Activated T-cell treated with anti-CD3 and anti-CD28 coated beads for 48 hours (primary cell): Measurements from ENCODE around the gene GLIPR2.
"Not testable (repeated sequence)": the region's sequence is repeated elsewhere in the genome, so short reads cannot be mapped to it uniquely, and the experiment has no call there.

Source experiments
- DNase-seq: peaks from one replicate; pipeline ENCODE4 v3.0.0-alpha.2; 2020; ENCODE audit warnings: low read depth

GLIPR2 gene

DNA sequence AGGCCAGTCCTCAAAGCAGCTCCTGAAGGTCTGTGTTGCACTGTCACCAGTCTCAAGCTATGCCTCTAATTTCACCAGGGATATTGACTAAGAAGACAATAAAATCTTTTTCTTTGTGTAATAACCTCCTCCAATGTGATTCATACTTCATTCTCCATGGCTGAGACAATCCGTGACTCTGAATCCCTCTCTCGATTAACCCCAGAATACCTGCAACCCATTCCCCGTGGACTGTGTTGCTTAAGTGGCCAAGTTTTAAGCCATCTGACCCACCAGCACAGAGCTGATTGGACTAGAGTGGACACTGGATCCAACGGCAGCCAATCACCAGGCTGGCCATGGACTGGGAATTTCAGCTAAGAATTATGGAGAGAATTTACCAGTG lies 27.2 kb downstream of the GLIPR2 start:
- DNase-seq: no peak

DNA sequence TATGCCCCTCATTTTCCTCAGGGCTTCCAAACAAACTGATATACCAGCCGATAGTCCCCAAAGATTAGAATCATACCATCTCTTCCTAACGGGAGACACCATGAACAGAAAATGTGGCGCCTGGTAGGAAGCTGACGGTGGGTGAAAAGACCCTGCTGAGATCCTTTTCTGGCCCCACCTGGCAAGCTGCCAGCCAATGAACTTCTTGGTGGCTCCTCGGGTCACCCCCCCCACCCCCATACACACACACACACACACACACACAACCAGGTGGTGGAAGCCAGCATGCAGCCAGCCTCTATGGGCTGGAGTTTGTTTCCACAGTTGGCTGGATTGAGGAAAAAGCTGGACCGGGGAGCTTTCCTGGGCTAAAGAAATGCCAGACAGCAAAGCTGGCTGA lies 27.8 kb downstream of the GLIPR2 start:
- DNase-seq: no peak

DNA sequence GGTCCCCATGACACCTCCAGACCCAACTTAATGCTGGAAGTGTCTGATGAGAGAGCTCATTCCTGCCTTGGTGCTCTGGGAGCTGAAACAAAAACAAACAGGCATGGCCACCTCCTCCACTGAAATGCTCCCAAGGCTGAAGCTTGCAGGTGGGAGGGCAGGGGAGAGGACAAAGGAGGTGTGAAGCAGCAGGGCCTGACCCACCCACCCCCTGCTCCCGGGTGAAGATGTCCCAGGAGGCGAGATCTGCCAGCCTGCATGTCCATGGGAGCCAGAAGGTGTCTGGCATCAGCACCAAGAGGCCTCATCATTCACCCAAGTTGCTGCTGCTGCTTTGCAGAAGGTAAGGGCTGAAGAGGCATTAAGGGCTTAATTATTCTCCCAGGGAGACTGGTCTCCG lies 28.5 kb downstream of the GLIPR2 start:
- no peak for DNase-seq

DNA sequence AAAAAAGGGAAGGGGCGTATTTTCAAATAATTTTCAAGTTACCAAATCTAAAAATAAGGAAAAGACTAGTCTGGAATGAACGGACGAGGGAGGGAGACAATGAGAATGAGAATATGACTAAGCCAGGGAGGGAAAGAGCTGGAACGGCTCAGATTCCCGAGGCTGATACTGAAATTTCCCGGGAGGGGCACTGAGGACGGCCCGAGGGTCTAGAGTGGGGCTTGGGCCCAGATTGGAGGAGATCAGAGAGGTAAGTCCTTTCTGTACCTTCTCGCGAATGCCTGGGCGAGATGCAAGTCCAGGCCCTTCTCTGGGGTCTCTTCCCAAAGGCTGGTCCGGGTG lies 29.3 kb downstream of the GLIPR2 start:
- no peak for DNase-seq

- peak; percentile 86 for DNase-seq
Measured at GRCh38 chr9:36166168-36166927, 29.8 kb downstream of the GLIPR2 start.

GRCh38 chr9:36169166-36169565 lies 32.6 kb downstream of the GLIPR2 start, which contains the start of gene CCIN:
Gene CCIN (plus strand): TSS chr9:36169388. CDS start chr9:36169503, 115 bp downstream.
- DNase-seq: no peak

- no peak for DNase-seq
Measured at GRCh38 chr9:36169708-36170107, 33.2 kb downstream of the GLIPR2 start.

- DNase-seq: no peak
Measured at GRCh38 chr9:36170531-36170930, 34.0 kb downstream of the GLIPR2 start.

DNA sequence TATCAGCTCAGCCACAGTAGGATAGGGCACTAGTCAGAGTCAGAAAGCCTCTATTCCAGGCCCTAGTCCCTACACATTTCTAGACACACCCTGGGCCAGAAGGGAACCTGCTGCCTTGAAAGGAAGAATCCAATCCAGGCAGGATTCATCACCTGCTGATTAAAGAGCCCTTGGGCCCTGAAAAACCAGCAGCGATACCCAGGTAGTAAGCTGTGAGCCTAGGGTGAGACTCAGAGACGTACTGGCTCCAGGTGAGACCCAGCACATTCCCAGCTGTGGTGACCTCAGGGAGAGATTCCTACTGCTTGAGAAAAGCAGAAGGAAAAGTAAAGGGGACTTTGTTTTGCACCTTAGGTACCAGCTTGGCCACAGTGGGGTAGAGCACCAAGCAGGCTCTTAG lies 37.3 kb downstream of the GLIPR2 start:
- DNase-seq: no peak

- no peak for DNase-seq
Measured at GRCh38 chr9:36174271-36174670, 37.7 kb downstream of the GLIPR2 start.

DNA sequence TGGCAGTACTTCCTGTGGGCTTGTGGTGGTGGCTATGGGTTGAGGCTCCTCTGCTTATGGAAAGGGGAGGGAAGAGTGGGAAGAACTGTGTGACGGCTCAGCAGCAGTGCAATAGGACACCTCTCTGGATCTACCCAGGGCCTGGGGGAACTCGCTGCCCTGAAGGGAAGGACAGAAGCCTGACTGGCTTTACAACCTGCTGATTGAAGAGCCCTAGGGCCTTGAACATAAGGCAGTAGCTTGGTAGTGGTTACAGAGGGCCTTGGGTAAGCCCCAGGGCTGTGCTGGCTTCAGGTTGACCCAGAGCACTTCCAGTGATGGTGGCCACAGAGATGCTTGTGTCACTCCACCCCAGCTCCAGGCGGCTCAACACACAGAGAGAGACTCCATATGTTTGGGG lies 38.2 kb downstream of the GLIPR2 start:
- no peak for DNase-seq

GRCh38 chr9:36175209-36175608 lies 38.7 kb downstream of the GLIPR2 start:
- DNase-seq: not testable (repeated sequence)

DNA sequence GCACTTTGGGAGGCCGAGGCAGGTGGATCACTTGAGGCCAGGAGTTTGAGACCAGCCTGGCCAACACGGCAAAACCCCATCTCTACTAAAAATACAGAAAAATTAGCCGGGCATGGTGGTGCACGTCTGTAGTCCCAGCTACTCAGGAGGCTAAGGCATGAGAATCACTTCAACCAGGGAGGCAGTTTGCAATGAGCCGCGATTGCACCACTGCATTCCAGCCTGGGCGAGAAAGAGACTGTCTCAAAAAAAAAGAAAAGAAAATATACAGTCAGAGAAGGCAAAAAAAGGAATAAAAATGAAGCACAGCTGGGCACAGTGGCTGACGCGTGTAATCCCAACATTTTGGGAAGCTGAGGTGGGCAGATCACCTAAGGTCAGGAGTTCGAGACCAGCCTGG lies 40.0 kb downstream of the GLIPR2 start:
- not testable (repeated sequence) for DNase-seq

GRCh38 chr9:36177571-36177970 lies 41.0 kb downstream of the GLIPR2 start:
- DNase-seq: no peak

GRCh38 chr9:36180243-36180642 lies 43.7 kb downstream of the GLIPR2 start:
- not testable (repeated sequence) for DNase-seq

- DNase-seq: no peak
Measured at GRCh38 chr9:36187414-36187813, 50.9 kb downstream of the GLIPR2 start.

- no peak for DNase-seq
Measured at GRCh38 chr9:36188212-36188611, 51.7 kb downstream of the GLIPR2 start.

DNA sequence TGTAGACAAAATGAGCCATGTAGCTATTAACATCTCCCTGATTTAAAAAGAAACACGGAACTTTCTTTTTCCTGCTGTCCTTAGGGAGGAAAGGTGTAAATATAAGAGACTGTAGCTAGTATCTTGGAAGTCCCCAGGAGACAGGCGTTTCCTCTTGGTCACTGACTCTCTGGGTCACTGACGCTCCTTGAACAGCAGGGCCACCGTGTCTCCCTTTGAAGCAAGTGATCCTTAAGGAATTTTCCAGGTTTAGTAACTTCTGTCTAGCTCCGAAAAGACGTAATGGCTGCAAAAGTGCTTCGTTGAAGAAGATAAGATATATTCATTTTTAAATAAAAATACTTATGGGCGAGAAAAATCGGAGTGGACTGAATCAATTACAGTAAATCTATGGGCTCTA lies 53.4 kb downstream of the GLIPR2 start:
- DNase-seq: no peak

DNA sequence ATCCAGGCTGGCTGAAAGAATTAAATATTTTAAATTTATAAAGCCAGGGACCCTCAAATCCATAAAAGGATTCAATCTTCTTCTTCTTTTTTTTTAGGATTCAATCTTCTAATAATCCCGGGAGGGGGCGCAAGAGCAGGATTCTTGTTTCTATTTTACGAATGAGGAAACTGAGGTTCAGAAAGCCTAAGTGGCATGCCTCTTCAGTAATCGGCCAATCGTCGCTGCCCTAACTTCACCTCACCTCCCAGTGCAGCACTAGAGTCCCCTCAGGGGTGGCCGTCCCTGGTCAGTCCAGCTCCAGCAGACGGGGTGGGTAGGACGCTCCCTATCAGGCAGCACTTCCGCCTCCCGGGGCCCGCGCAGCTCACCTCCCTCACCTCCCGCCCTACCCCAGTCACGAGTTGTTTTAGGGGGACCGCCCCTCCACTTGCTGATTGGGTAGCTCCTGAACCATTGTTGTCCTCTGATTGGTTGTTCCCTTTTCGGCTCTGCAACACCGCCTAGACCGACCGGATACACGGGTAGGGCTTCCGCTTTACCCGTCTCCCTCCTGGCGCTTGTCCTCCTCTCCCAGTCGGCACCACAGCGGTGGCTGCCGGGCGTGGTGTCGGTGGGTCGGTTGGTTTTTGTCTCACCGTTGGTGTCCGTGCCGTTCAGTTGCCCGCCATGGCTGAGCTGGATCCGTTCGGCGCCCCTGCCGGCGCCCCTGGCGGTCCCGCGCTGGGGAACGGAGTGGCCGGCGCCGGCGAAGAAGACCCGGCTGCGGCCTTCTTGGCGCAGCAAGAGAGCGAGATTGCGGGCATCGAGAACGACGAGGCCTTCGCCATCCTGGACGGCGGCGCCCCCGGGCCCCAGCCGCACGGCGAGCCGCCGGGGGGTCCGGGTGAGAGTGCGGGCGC lies 54.1 kb downstream of the GLIPR2 start, which contains the start of gene CLTA:
CLTA (plus strand) TSS at position 534 of the 902 bp plus-strand sequence; CDS start at position 670, 136 bp downstream.
- peak; percentile 89 for DNase-seq

GRCh38 chr9:36191290-36191645 lies 54.7 kb downstream of the GLIPR2 start:
- DNase-seq: peak; percentile 20

DNA sequence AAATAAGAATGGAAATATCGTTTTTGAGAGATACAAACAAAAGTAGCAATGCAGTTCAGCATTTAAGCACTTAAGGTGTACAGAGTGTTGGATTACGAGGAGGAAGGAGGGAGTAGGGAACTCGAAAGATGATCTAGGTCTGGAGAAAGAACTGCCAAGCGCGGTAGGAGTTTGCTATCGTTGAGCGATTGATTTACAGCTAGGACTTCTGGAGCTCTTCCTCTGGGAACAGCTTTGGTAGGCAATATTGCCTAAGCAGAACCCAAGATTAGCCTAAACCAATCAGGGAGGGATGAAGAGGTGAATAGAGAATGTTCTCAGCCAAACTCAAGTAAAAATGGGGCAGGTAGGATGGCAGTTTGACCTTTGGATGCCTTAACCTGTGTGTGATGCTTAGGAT lies 55.2 kb downstream of the GLIPR2 start:
- DNase-seq: no peak

- DNase-seq: no peak
Measured at GRCh38 chr9:36192196-36192595, 55.7 kb downstream of the GLIPR2 start.

DNA sequence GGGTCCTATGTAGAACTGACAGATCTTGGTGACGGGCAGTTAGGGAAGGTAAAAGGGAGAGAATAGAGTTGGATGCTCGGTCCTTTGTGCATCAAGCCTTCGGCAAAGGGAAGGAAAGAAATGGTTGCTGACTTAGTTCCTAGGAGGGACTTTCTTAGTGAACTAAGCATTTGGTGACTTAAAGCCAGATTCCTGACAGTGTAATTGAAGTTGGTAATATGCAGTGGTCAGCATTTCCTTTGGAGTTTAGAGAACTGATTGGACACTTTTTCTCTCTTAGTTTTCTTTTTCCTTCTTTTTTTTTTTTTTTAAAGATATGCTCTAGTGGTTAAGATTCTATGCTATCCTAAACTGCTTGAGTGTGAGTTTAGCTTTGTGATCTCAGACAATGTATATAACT lies 56.5 kb downstream of the GLIPR2 start:
- DNase-seq: no peak
